NB4 (cell line): ENCODE data around the gene RPS27.

ENCODE experiments used
- DNase-seq: peaks from one replicate; pipeline ENCODE4 v3.0.0; 2010; ENCODE audit warnings: low read depth
- H3K4me3 ChIP-seq: one replicate; pipeline ENCODE4 v1.5.1; 2011; ENCODE audit warnings: mild to moderate bottlenecking, low read depth, low read length, moderate library complexity
- MYC ChIP-seq: IDR thresholded peaks from 2 replicates; pipeline ENCODE4 v1.6.1; 2011; ENCODE audit warnings: low read depth, low read length
- POLR2A ChIP-seq: IDR thresholded peaks from 2 replicates; pipeline ENCODE4 v1.6.1; 2011; ENCODE audit warnings: mild to moderate bottlenecking; ENCODE audit not compliant: insufficient read length; ENCODE audit errors: extremely low read depth
- TF ChIP-seq, protein P1 (sequence below): IDR thresholded peaks from 2 replicates; pipeline ENCODE4 v1.6.1; 2011; ENCODE audit warnings: low read depth, low read length
- TF ChIP-seq, protein P2 (sequence below): IDR thresholded peaks from one replicate; pipeline ENCODE4 v1.5.1; 2012; ENCODE audit warnings: low read depth, low read length

RPS27 gene

DNA sequence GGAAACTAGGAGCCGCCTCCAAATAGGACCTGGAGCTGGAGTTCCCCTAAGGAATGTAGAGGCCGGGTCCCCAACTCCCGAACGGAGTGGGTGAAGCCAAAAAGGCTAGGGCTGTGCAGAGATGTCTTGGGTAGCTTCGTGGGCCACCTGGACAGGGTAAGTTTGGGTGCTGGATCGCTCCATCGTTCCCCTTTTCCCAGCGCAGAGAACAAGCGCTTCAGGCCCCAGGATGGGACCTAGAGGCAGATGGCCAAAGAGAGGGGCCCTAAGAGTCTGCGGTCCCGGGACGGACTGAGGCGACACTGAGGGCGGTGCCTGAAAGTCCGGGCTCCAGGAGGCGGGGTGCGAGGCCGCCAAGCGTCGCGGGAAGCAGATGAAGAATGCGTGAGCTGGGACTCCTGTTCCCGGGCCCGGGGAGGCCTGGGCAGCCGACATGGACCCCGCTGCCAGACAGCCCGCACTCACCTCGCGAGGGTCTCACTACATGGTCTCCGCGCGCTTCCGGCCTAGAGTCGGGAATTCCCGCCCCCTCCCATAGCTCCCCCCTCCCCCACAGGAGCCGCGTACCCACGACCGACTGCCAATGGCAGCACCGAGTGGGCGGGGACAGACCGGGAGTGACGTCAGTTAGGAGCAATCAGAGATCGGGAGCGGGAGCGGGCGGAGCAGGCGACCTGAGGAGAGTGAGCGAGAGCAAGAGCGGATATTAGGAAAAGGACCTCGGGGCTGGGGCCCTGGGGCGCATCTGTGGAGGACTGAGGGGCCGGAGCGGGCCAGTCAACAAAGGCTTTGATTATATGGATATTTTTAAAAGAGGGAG, 27.3 kb upstream of the RPS27 start, which contains the start of gene SLC39A1:
Gene SLC39A1, minus strand, starts transcription at position 508 of the 820 bp plus-strand sequence. CDS start 822 bp downstream, outside the sequence.
- peak within 1 kb of the TSS; percentile 84 for H3K4me3 ChIP-seq
- TF ChIP-seq POLR2A (peak; percentile 61), MYC (no peak; the same call in 1 of the 2 replicates)
- TF ChIP-seq, protein P1, sequence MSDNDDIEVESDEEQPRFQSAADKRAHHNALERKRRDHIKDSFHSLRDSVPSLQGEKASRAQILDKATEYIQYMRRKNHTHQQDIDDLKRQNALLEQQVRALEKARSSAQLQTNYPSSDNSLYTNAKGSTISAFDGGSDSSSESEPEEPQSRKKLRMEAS = peak; percentile 35
- peak; percentile 96 for DNase-seq

DNA sequence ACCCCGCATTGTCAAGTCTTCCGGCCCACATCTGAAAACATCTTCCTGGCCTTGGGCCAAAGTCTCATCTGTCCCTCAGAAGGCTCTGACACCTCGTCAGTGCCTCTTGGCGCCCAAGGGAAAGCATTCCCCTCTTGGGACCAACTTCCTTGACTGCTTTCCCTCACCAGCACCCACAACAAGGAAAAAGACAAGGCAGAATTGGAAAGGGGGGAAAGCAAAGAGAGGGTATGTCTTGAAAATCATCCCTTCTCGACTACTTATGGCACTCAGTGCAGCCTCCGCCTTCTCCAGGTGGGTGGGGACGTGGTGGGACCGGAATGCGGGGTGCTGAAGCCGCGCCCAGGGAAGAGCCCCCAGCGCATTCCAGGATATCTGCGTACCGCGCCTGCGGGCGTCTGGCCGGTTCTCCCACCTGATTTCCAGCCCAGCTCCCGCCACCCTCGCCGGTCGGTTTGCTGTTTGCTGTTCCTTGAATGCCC, 26.7 kb upstream of the RPS27 start:
- DNase-seq = no peak
- peak overlapping the region; percentile 84 for H3K4me3 ChIP-seq
- TF ChIP-seq, protein P2, sequence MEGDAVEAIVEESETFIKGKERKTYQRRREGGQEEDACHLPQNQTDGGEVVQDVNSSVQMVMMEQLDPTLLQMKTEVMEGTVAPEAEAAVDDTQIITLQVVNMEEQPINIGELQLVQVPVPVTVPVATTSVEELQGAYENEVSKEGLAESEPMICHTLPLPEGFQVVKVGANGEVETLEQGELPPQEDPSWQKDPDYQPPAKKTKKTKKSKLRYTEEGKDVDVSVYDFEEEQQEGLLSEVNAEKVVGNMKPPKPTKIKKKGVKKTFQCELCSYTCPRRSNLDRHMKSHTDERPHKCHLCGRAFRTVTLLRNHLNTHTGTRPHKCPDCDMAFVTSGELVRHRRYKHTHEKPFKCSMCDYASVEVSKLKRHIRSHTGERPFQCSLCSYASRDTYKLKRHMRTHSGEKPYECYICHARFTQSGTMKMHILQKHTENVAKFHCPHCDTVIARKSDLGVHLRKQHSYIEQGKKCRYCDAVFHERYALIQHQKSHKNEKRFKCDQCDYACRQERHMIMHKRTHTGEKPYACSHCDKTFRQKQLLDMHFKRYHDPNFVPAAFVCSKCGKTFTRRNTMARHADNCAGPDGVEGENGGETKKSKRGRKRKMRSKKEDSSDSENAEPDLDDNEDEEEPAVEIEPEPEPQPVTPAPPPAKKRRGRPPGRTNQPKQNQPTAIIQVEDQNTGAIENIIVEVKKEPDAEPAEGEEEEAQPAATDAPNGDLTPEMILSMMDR = no peak
- TF ChIP-seq, protein P1 = no peak
- no peak for TF ChIP-seq MYC
- no peak for TF ChIP-seq POLR2A

DNA sequence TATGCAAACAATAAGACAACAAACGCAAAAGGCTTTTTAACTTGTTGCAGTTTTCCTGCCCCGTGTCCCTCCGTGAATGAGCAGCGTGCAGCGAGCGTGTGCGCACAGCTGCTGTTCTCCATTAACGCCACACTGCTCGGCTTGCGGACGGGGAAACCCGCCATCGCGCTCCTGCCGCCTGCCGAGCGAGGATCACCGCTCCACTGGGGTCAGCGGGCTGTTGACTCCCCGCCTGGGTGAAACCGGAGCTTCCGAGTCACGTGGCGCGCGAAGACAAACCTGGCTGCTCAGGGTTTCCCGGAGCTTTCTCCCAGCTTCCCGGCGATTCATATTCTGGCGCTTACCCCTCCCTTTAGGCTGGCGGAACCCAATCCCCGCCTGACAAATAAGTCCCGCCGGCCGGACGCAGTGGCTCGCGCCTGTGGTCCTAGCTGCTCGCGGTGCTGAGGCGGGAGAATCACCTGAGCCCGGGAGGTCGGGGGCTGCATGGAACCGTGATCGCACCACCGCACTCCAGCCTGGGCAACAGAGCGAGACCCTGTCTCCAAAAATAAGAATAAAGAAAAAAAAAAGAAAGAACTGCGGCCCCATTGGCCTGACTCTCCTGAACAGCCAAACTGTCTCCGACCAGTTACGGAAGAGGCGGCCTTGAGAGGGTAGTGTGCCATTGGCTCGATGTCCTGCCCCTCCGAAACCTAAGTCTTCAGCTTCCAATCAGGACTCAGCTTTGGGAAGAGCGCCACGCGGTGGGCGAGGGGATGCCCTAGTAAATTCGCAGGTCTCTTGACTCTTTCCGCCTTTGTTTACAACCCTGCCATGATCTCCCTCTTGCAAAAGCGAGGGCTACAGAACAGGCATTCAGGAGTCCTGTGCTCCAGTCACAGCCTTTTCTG, 23.2 kb upstream of the RPS27 start, which contains the start of gene CREB3L4:
Gene CREB3L4, plus strand, starts transcription at position 796 of the 893 bp plus-strand sequence. CDS start 624 bp downstream, outside the sequence.
- peak within 1 kb of the TSS; percentile 94 for H3K4me3 ChIP-seq
- DNase-seq = peak; percentile 99

DNA sequence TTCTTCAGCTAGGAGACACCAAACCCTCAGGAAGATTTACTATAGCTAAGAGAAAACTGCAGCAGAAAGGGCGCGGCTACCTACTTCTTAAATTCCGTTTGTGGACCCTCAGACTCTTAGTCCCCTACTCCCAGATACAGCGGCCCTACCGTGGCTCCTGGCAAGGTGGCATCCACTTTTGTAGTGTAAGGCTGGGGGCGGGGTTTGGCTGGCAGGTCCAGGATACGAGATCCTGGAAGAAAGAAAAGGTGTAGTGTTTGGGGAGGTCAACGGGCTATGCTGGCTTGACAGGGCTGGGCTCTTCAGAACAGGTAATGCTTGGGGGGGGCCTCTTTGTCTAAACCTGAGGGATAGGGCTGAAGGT, 22.6 kb upstream of the RPS27 start:
- no peak for DNase-seq
- TF ChIP-seq MYC = no peak
- TF ChIP-seq, protein P1 = no peak
- TF ChIP-seq, protein P2 = no peak
- no peak for TF ChIP-seq POLR2A
- peak overlapping the region; percentile 94 for H3K4me3 ChIP-seq

More for the DNA sequence above, 23.2 kb upstream of the RPS27 start, which contains the start of gene CREB3L4:
- peak; percentile 87 for TF ChIP-seq MYC
- peak; percentile 64 for TF ChIP-seq POLR2A
- TF ChIP-seq, protein P1 = peak; percentile 93
- TF ChIP-seq, protein P2 = peak; percentile 16

DNA sequence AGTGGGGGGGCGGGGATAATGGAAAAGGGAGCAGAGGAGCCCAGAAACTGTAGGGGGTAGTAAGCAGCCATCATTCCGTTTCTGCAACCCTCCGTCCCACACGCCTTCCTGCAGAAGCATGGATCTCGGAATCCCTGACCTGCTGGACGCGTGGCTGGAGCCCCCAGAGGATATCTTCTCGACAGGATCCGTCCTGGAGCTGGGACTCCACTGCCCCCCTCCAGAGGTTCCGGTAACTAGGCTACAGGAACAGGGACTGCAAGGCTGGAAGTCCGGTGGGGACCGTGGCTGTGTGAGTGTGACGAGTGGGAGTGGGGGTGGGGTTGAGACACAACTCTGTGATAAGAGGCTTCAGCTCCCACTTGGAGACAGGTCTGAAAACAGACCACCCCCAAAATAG, 22.2 kb upstream of the RPS27 start:
- H3K4me3 ChIP-seq = peak overlapping the region; percentile 94
- DNase-seq = no peak
- TF ChIP-seq MYC (no peak), POLR2A (no peak)
- TF ChIP-seq, protein P2 = no peak
- TF ChIP-seq, protein P1 = no peak
